Measurements from ENCODE around the gene SLC18B1. TPM values are rescaled to one million over a fixed set of nuclear protein-coding genes. Genes with fewer than 3 reads are reported as not detected.
A peak's percentile ranks its signal among the peaks of the same experiment; 100 is the strongest.

Gene SLC18B1
- polyA plus RNA-seq, 1 experiment: 0.63 TPM

GRCh38 chr6:132734694-132735236 lies 63.7 kb downstream of the SLC18B1 start:
- Histone ChIP-seq H3K4me3 (ENCODE audit: low read depth, low read length) (no peak overlapping the region), H3K36me3 (ENCODE audit: control insufficient read depth, insufficient read depth, low read length) (no peaks in the 10 kb centered on the region), H3K27me3 (ENCODE audit: control insufficient read depth, insufficient read depth, low read length) (no peaks in the 10 kb centered on the region)
- POLR2A ChIA-PET: no interaction called here
- CTCF ChIA-PET: no interaction called here
- peak; percentile 29 for TF ChIP-seq CTCF (IDR thresholded peaks at IDR 0.05; ENCODE audit: insufficient read depth, low read depth, low read length)
- no peak for DNase-seq (ENCODE audit: low read depth)

- Histone ChIP-seq H3K4me3 (ENCODE audit: low read depth, low read length) (no peak overlapping the region), H3K36me3 (ENCODE audit: control insufficient read depth, insufficient read depth, low read length) (no peaks in the 10 kb centered on the region), H3K27me3 (ENCODE audit: control insufficient read depth, insufficient read depth, low read length) (no peaks in the 10 kb centered on the region)
- no peak for DNase-seq (ENCODE audit: low read depth)
- TF ChIP-seq CTCF (IDR thresholded peaks at IDR 0.05; ENCODE audit: insufficient read depth, low read depth, low read length): no peak
- ChIA-PET POLR2A (no interaction called here), CTCF (no interaction called here)
Observed at GRCh38 chr6:132733814-132734213, 64.6 kb downstream of the SLC18B1 start.

- H3K36me3 ChIP-seq (ENCODE audit: control insufficient read depth, insufficient read depth, low read length): no peaks in the 10 kb centered on the region
- TF ChIP-seq CTCF (IDR thresholded peaks at IDR 0.05; ENCODE audit: insufficient read depth, low read depth, low read length): no peak
- ChIA-PET POLR2A (no interaction called here), CTCF (no interaction called here)
- H3K27me3 ChIP-seq (ENCODE audit: control insufficient read depth, insufficient read depth, low read length): no peaks in the 10 kb centered on the region
- no peak overlapping the region for H3K4me3 ChIP-seq (ENCODE audit: low read depth, low read length)
- no peak for DNase-seq (ENCODE audit: low read depth)
Observed at GRCh38 chr6:132733283-132733682, 65.2 kb downstream of the SLC18B1 start.

- H3K27me3 ChIP-seq (ENCODE audit: control insufficient read depth, insufficient read depth, low read length): no peaks in the 10 kb centered on the region
- ChIA-PET CTCF (interaction anchor here (0.6 to 1.2 kb wide), 2 partner anchors 11 to 321 kb away, joined by 3 read pairs; no protein-coding TSS in a partner anchor), POLR2A (no interaction called here)
- TF ChIP-seq CTCF (IDR thresholded peaks at IDR 0.05; ENCODE audit: insufficient read depth, low read depth, low read length): no peak
- H3K36me3 ChIP-seq (ENCODE audit: control insufficient read depth, insufficient read depth, low read length): no peaks in the 10 kb centered on the region
- no peak for DNase-seq (ENCODE audit: low read depth)
- no peak overlapping the region for H3K4me3 ChIP-seq (ENCODE audit: low read depth, low read length)
Observed at GRCh38 chr6:132731086-132731485, 67.4 kb downstream of the SLC18B1 start.

GRCh38 chr6:132730560-132730959 lies 67.9 kb downstream of the SLC18B1 start:
- Histone ChIP-seq H3K27me3 (ENCODE audit: control insufficient read depth, insufficient read depth, low read length) (no peaks in the 10 kb centered on the region), H3K4me3 (ENCODE audit: low read depth, low read length) (no peak overlapping the region), H3K36me3 (ENCODE audit: control insufficient read depth, insufficient read depth, low read length) (no peaks in the 10 kb centered on the region)
- POLR2A ChIA-PET: no interaction called here
- DNase-seq (ENCODE audit: low read depth): peak; percentile 37
- TF ChIP-seq CTCF (IDR thresholded peaks at IDR 0.05; ENCODE audit: insufficient read depth, low read depth, low read length): no peak
- CTCF ChIA-PET: interaction anchor here (1.2 kb wide), 1 partner anchor 11 kb away, joined by 3 read pairs; no protein-coding TSS in a partner anchor

Data from BJ (cell line).